ENCODE results near the gene RASGRF1.

The RASGRF1 gene

GRCh38 chr15:78927077-78927790 is 163.3 kb downstream of the RASGRF1 start:
- Histone ChIP-seq H3K4me3 (no peak overlapping the region), H3K36me3 (ENCODE audit: insufficient read depth, low read length) (peaks cover 9% of the 10 kb centered on the region; the same call in 1 of the 2 replicates), H3K9me3 (ENCODE audit: low read depth, low read length) (no peaks in the 10 kb centered on the region), H3K27ac (no peak overlapping the region), H3K9ac (ENCODE audit: insufficient read length) (no peak overlapping the region)
- no peak for TF ChIP-seq EZH2 (IDR thresholded peaks at IDR 0.05)
- TF ChIP-seq POLR2AphosphoS5 (IDR thresholded peaks at IDR 0.05; ENCODE audit: borderline replicate concordance, low read depth, low read length), result no peak
- TF ChIP-seq FOXP2 (optimal IDR thresholded peaks at IDR 0.05; ENCODE audit: control extremely low read depth, extremely low read length, insufficient read depth), result no peak
- DNase-seq (ENCODE audit: low read depth, low spot score), result no peak

GRCh38 chr15:78925956-78926743 is 164.4 kb downstream of the RASGRF1 start:
- Histone ChIP-seq H3K27ac (no peak overlapping the region), H3K9ac (ENCODE audit: insufficient read length) (no peak overlapping the region), H3K36me3 (ENCODE audit: insufficient read depth, low read length) (peaks cover 20% of the 10 kb centered on the region), H3K9me3 (ENCODE audit: low read depth, low read length) (no peaks in the 10 kb centered on the region), H3K4me3 (no peak overlapping the region)
- DNase-seq (ENCODE audit: low read depth, low spot score), result no peak
- no peak for TF ChIP-seq FOXP2 (optimal IDR thresholded peaks at IDR 0.05; ENCODE audit: control extremely low read depth, extremely low read length, insufficient read depth)
- TF ChIP-seq POLR2AphosphoS5 (IDR thresholded peaks at IDR 0.05; ENCODE audit: borderline replicate concordance, low read depth, low read length), result 0 out of 2 replicates have a peak, but pooled peaks have one; percentile 14

GRCh38 chr15:78925076-78925624 is 165.4 kb downstream of the RASGRF1 start:
- TF ChIP-seq FOXP2 (optimal IDR thresholded peaks at IDR 0.05; ENCODE audit: control extremely low read depth, extremely low read length, insufficient read depth) (no peak), EZH2 (IDR thresholded peaks at IDR 0.05) (no peak), POLR2AphosphoS5 (IDR thresholded peaks at IDR 0.05; ENCODE audit: borderline replicate concordance, low read depth, low read length) (no peak)
- H3K9ac ChIP-seq (ENCODE audit: insufficient read length), result no peak overlapping the region
- DNase-seq (ENCODE audit: low read depth, low spot score), result no peak
- no peaks in the 10 kb centered on the region for H3K9me3 ChIP-seq (ENCODE audit: low read depth, low read length)
- H3K27ac ChIP-seq, result no peak overlapping the region
- peaks cover 27% of the 10 kb centered on the region for H3K36me3 ChIP-seq (ENCODE audit: insufficient read depth, low read length)
- no peak overlapping the region for H3K4me3 ChIP-seq

DNA sequence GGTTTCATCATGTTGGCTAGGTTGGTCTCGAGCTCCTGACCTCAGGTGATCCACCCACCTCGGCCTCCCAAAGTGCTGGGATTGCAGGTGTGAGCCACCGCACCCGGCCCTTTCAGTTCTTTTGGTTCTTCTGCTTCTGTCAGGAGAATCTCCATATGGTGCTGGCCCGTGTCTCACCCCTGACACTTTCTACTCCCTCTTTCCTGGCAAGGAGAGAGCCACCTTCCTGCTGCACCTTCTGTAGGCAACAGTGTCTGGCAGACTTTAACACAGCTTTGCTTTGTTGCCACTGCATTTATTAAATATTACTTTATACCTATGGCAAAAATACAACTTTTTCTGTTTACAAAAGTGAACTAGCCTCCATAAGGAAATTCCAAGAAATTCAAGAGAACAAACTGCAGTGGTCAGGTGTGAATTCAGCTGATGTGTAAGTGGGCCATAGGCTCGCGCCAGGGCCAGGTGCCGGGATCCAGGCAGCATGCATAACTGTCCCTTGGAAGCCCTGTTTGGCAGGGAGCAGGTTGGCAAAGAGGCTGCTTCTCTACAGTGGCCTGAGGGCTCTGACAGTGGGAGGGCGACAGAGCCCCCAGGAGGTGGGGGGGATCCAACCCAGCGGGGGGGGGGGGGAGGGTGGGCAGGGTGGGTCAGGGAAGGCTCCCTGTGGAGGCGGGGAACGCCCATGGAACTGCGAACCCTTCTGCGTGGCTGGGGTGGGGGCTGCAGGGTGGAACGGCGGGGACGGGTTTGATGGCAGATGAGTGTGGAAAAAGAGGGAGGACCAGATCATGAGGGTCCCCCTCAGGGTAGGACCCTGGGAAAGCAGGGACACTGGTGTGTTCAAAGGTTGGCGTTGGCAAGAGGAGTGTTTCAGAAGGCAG is 166.9 kb downstream of the RASGRF1 start:
- no peak overlapping the region for H3K4me3 ChIP-seq
- no peak for TF ChIP-seq EZH2 (IDR thresholded peaks at IDR 0.05)
- TF ChIP-seq POLR2AphosphoS5 (IDR thresholded peaks at IDR 0.05; ENCODE audit: borderline replicate concordance, low read depth, low read length), result no peak
- no peak for TF ChIP-seq FOXP2 (optimal IDR thresholded peaks at IDR 0.05; ENCODE audit: control extremely low read depth, extremely low read length, insufficient read depth)
- peaks cover 41% of the 10 kb centered on the region for H3K36me3 ChIP-seq (ENCODE audit: insufficient read depth, low read length)
- DNase-seq (ENCODE audit: low read depth, low spot score), result no peak
- H3K27ac ChIP-seq, result no peak overlapping the region
- no peak overlapping the region for H3K9ac ChIP-seq (ENCODE audit: insufficient read length)
- H3K9me3 ChIP-seq (ENCODE audit: low read depth, low read length), result no peaks in the 10 kb centered on the region

DNA sequence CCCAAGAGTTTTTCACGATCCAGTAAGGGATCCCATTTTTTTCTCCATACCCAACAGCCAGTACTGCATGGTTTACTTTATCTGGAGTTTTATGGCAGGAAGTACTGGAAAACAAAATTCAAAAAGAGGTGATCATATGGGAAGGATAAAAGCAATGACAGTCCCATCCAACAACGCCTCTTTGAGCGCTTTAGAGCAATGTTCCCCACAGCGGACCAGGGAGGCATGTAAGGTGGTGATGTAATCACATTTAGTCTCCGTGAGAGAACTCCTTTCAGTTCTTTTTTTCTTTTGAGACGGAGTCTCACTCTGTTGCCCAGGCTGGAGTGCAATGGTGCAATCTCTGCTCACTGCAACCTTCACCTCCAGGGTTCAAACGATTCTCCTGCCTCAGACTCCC is 167.6 kb downstream of the RASGRF1 start:
- Histone ChIP-seq H3K27ac (no peak overlapping the region), H3K9ac (ENCODE audit: insufficient read length) (no peak overlapping the region), H3K36me3 (ENCODE audit: insufficient read depth, low read length) (peaks cover 46% of the 10 kb centered on the region), H3K4me3 (no peak overlapping the region), H3K9me3 (ENCODE audit: low read depth, low read length) (no peaks in the 10 kb centered on the region)
- no peak for DNase-seq (ENCODE audit: low read depth, low spot score)
- TF ChIP-seq FOXP2 (optimal IDR thresholded peaks at IDR 0.05; ENCODE audit: control extremely low read depth, extremely low read length, insufficient read depth), result no peak
- TF ChIP-seq EZH2 (IDR thresholded peaks at IDR 0.05), result no peak
- no peak for TF ChIP-seq POLR2AphosphoS5 (IDR thresholded peaks at IDR 0.05; ENCODE audit: borderline replicate concordance, low read depth, low read length)

GRCh38 chr15:78922527-78922926 is 168.1 kb downstream of the RASGRF1 start:
- Histone ChIP-seq H3K36me3 (ENCODE audit: insufficient read depth, low read length) (peaks cover 49% of the 10 kb centered on the region), H3K27ac (no peak overlapping the region), H3K9ac (ENCODE audit: insufficient read length) (no peak overlapping the region), H3K9me3 (ENCODE audit: low read depth, low read length) (no peaks in the 10 kb centered on the region), H3K4me3 (no peak overlapping the region)
- DNase-seq (ENCODE audit: low read depth, low spot score), result no peak
- TF ChIP-seq POLR2AphosphoS5 (IDR thresholded peaks at IDR 0.05; ENCODE audit: borderline replicate concordance, low read depth, low read length) (no peak), EZH2 (IDR thresholded peaks at IDR 0.05) (no peak), FOXP2 (optimal IDR thresholded peaks at IDR 0.05; ENCODE audit: control extremely low read depth, extremely low read length, insufficient read depth) (no peak)

GRCh38 chr15:78921940-78922339 is 168.6 kb downstream of the RASGRF1 start:
- DNase-seq (ENCODE audit: low read depth, low spot score), result no peak
- peaks cover 50% of the 10 kb centered on the region for H3K36me3 ChIP-seq (ENCODE audit: insufficient read depth, low read length)
- no peak overlapping the region for H3K27ac ChIP-seq

More at GRCh38 chr15:78921940-78922339, 168.6 kb downstream of the RASGRF1 start:
- no peak for TF ChIP-seq EZH2 (IDR thresholded peaks at IDR 0.05)
- TF ChIP-seq FOXP2 (optimal IDR thresholded peaks at IDR 0.05; ENCODE audit: control extremely low read depth, extremely low read length, insufficient read depth), result no peak
- TF ChIP-seq POLR2AphosphoS5 (IDR thresholded peaks at IDR 0.05; ENCODE audit: borderline replicate concordance, low read depth, low read length), result no peak
- H3K4me3 ChIP-seq, result no peak overlapping the region
- H3K9ac ChIP-seq (ENCODE audit: insufficient read length), result no peak overlapping the region
- H3K9me3 ChIP-seq (ENCODE audit: low read depth, low read length), result no peaks in the 10 kb centered on the region

All from SK-N-MC (cell line).